ENCODE data around the gene VAT1L.

DNA sequence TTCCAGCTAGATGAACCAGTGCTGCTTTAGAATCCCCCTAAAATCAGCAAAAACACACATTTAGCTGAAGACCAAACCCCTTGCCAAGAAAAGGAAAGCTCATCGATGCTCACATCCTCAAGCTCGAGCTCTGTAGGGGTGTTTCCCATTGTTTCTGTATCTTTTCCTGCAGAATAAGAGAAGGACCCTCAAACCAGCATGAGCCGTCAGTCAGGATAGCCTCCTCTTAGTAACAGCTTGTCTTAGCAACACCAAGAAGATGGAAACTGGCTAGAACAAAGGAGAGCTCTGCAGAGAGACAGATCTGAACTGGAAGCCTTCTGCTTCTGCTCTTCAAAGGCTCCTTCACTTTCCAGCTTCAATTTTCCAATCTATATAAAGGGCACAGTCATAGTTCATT is 32.0 kb downstream of the VAT1L start:
- TF ChIP-seq CTCF (conservative IDR thresholded peaks at IDR 0.05; ENCODE audit: low read depth in 2 of 2) (no peak), EZH2phosphoT487 (IDR thresholded peaks at IDR 0.05; ENCODE audit: unreplicated experiment) (no peak)

Data from GM23338 (cell line).